GM18870 (cell line): ENCODE results near the gene MINDY2.
"Not testable (repeated sequence)": the region's sequence is repeated elsewhere in the genome, so short reads cannot be mapped to it uniquely, and the experiment has no call there.

Experiments used
- ATAC-seq: cut with Tn5 transposase; IDR thresholded peaks from one replicate; pipeline ENCODE4 v1.9.1; 2021; ENCODE audit warnings: moderate library complexity; ENCODE audit not compliant: unreplicated experiment

The MINDY2 gene

GRCh38 chr15:58749532-58750337 is 21.4 kb upstream of the MINDY2 start, which contains the start of gene ADAM10:
Gene ADAM10, minus strand, starts transcription at chr15:58749707. Its CDS starts 173 bp downstream, at chr15:58749534.
- ATAC-seq, result peak; percentile 65

GRCh38 chr15:58752716-58753115 is 18.4 kb upstream of the MINDY2 start:
- ATAC-seq, result no peak

GRCh38 chr15:58755350-58755749 is 15.8 kb upstream of the MINDY2 start:
- ATAC-seq, result no peak

- ATAC-seq, result no peak
These were observed 15.1 kb upstream of the MINDY2 start for GRCh38 chr15:58755956-58756355.

- no peak for ATAC-seq
These were observed 13.0 kb upstream of the MINDY2 start for GRCh38 chr15:58758141-58758540.

- no peak for ATAC-seq
These were observed 10.6 kb upstream of the MINDY2 start for GRCh38 chr15:58760385-58761009.

- no peak for ATAC-seq
These were observed 10.1 kb upstream of the MINDY2 start for GRCh38 chr15:58761010-58761388.

- ATAC-seq, result no peak
These were observed 8.8 kb upstream of the MINDY2 start for GRCh38 chr15:58762285-58762684.

- no peak for ATAC-seq
These were observed 8.4 kb upstream of the MINDY2 start for GRCh38 chr15:58762731-58763130.

- ATAC-seq, result no peak
These were observed 6.6 kb upstream of the MINDY2 start for GRCh38 chr15:58764468-58764867.

GRCh38 chr15:58766290-58766689 is 4.8 kb upstream of the MINDY2 start:
- no peak for ATAC-seq

GRCh38 chr15:58768601-58769004 is 2.5 kb upstream of the MINDY2 start:
- ATAC-seq, result not testable (repeated sequence)

- peak; percentile 22 for ATAC-seq
These were observed 614 bp upstream of the MINDY2 start for GRCh38 chr15:58770519-58770856.

- ATAC-seq, result no peak
These were observed 634 bp downstream of the MINDY2 start for GRCh38 chr15:58771621-58772250.

GRCh38 chr15:58773024-58773423 is 1.9 kb downstream of the MINDY2 start:
- ATAC-seq, result no peak

GRCh38 chr15:58775402-58775801 is 4.3 kb downstream of the MINDY2 start:
- no peak for ATAC-seq

GRCh38 chr15:58777107-58777506 is 6.0 kb downstream of the MINDY2 start:
- ATAC-seq, result peak; percentile 77

GRCh38 chr15:58779554-58779953 is 8.5 kb downstream of the MINDY2 start:
- no peak for ATAC-seq

GRCh38 chr15:58785355-58785754 is 14.3 kb downstream of the MINDY2 start:
- ATAC-seq, result no peak

GRCh38 chr15:58788056-58788710 is 17.1 kb downstream of the MINDY2 start:
- ATAC-seq, result no peak

- ATAC-seq, result no peak
These were observed 22.8 kb downstream of the MINDY2 start for GRCh38 chr15:58793862-58794261.

GRCh38 chr15:58795825-58796224 is 24.7 kb downstream of the MINDY2 start:
- ATAC-seq, result no peak
